Measurements from ENCODE around the gene LRP6.
"Not testable (repeated sequence)": the region's sequence is repeated elsewhere in the genome, so short reads cannot be mapped to it uniquely, and the experiment has no call there.

Gene LRP6

GRCh38 chr12:12127304-12127703, 139.5 kb downstream of the LRP6 start:
- FAIRE-seq = no peak

GRCh38 chr12:12126551-12126950, 140.3 kb downstream of the LRP6 start:
- no peak for DNase-seq (ENCODE audit: low spot score)
- FAIRE-seq = no peak

More at GRCh38 chr12:12127304-12127703, 139.5 kb downstream of the LRP6 start:
- DNase-seq (ENCODE audit: low spot score) = no peak

GRCh38 chr12:12123036-12123604, 143.7 kb downstream of the LRP6 start:
- FAIRE-seq = no peak

GRCh38 chr12:12121061-12121460, 145.8 kb downstream of the LRP6 start:
- FAIRE-seq (no peak), DNase-seq (ENCODE audit: low spot score) (no peak)

More at GRCh38 chr12:12123036-12123604, 143.7 kb downstream of the LRP6 start:
- DNase-seq (ENCODE audit: low spot score) = no peak

GRCh38 chr12:12116677-12117076, 150.2 kb downstream of the LRP6 start:
- DNase-seq (ENCODE audit: low spot score) = no peak
- FAIRE-seq = no peak

GRCh38 chr12:12115514-12115913, 151.3 kb downstream of the LRP6 start:
- DNase-seq (ENCODE audit: low spot score) (no peak), FAIRE-seq (no peak)

- not testable (repeated sequence) for DNase-seq (ENCODE audit: low spot score); FAIRE-seq
These were observed 155.8 kb downstream of the LRP6 start for GRCh38 chr12:12110923-12111555.

- FAIRE-seq (no peak), DNase-seq (ENCODE audit: low spot score) (no peak)
These were observed 158.3 kb downstream of the LRP6 start for GRCh38 chr12:12108441-12109058.

- no peak for DNase-seq (ENCODE audit: low spot score)
- no peak for FAIRE-seq
These were observed 159.2 kb downstream of the LRP6 start for GRCh38 chr12:12107678-12108077.

GRCh38 chr12:12099102-12099501, 167.7 kb downstream of the LRP6 start:
- FAIRE-seq = no peak

GRCh38 chr12:12098691-12099015, 168.2 kb downstream of the LRP6 start:
- no peak for DNase-seq (ENCODE audit: low spot score)

More at GRCh38 chr12:12099102-12099501, 167.7 kb downstream of the LRP6 start:
- DNase-seq (ENCODE audit: low spot score) = no peak

GRCh38 chr12:12097891-12098690, 168.8 kb downstream of the LRP6 start:
- DNase-seq (ENCODE audit: low spot score) (no peak), FAIRE-seq (no peak)

More at GRCh38 chr12:12098691-12099015, 168.2 kb downstream of the LRP6 start:
- FAIRE-seq = no peak

- no peak for FAIRE-seq
These were observed 171.8 kb downstream of the LRP6 start for GRCh38 chr12:12095021-12095420.

GRCh38 chr12:12094481-12094880, 172.4 kb downstream of the LRP6 start:
- DNase-seq (ENCODE audit: low spot score) = no peak
- no peak for FAIRE-seq

More at GRCh38 chr12:12095021-12095420, 171.8 kb downstream of the LRP6 start:
- DNase-seq (ENCODE audit: low spot score) = no peak

- DNase-seq (ENCODE audit: low spot score) (no peak), FAIRE-seq (no peak)
These were observed 174.7 kb downstream of the LRP6 start for GRCh38 chr12:12091977-12092663.

GRCh38 chr12:12091071-12091470, 175.8 kb downstream of the LRP6 start:
- FAIRE-seq = no peak
- DNase-seq (ENCODE audit: low spot score) = no peak

- FAIRE-seq = no peak
- DNase-seq (ENCODE audit: low spot score) = no peak
These were observed 178.1 kb downstream of the LRP6 start for GRCh38 chr12:12088761-12089160.

- FAIRE-seq (no peak), DNase-seq (ENCODE audit: low spot score) (no peak)
These were observed 178.7 kb downstream of the LRP6 start for GRCh38 chr12:12088147-12088546.

GRCh38 chr12:12087693-12088034, 179.2 kb downstream of the LRP6 start:
- FAIRE-seq = no peak
- DNase-seq (ENCODE audit: low spot score) = no peak

GRCh38 chr12:12086973-12087692, 179.7 kb downstream of the LRP6 start:
- DNase-seq (ENCODE audit: low spot score) (no peak), FAIRE-seq (no peak)

- FAIRE-seq (no peak), DNase-seq (ENCODE audit: low spot score) (no peak)
These were observed 180.5 kb downstream of the LRP6 start for GRCh38 chr12:12086362-12086761.
